WTC11 (cell line): ENCODE results near the gene OSGEP. TPM values are rescaled to one million over a fixed set of nuclear protein-coding genes. Genes with fewer than 3 reads are reported as not detected.

Source experiments
- ATAC-seq: fragments of 200-7000 bp; cut with Tn5 transposase; 2 replicates; pipeline ENCODE4 v1.10.0; 2021; ENCODE audit warnings: mild to moderate bottlenecking, moderate library complexity
- CTCF ChIA-PET: fragments of 300-600 bp; sonication (Branson Sonifier 250); formaldehyde crosslinking; loops from one replicate; lab custom pipeline; 2021; ENCODE audit warnings: antibody characterized with exemption; lab: Charles Lee
- POLR2A ChIA-PET: fragments of 350-600 bp; sonication (Branson Sonifier 250); formaldehyde crosslinking; loops from one replicate; lab custom pipeline; 2021; ENCODE audit warnings: antibody characterized with exemption; lab: Charles Lee
- DNase-seq: peaks from one replicate; pipeline ENCODE4 v3.0.0; 2021; ENCODE audit warnings: low spot score
- H3K27ac Mint-ChIP-seq: 2 replicates; pipeline ENCODE4 v1.8.0; 2021; ENCODE audit warnings: mixed read lengths
- H3K27me3 Mint-ChIP-seq: 2 replicates; pipeline ENCODE4 v1.8.0; 2021; ENCODE audit warnings: low read depth, mild to moderate bottlenecking, moderate library complexity, mixed read lengths
- H3K36me3 Mint-ChIP-seq: 2 replicates; pipeline ENCODE4 v1.8.0; 2021; ENCODE audit warnings: mixed read lengths
- H3K4me1 Mint-ChIP-seq: 2 replicates; pipeline ENCODE4 v1.8.0; 2022; ENCODE audit warnings: mixed read lengths
- H3K4me3 Mint-ChIP-seq: 2 replicates; pipeline ENCODE4 v1.8.0; 2021; ENCODE audit warnings: mild to moderate bottlenecking, moderate library complexity, mixed read lengths
- H3K9me3 Mint-ChIP-seq: 2 replicates; pipeline ENCODE4 v1.8.0; 2021; ENCODE audit warnings: mixed read lengths
- CBFB ChIP-seq: sonication (generic); formaldehyde crosslinking; IDR thresholded peaks from 2 replicates; pipeline ENCODE4 v1.8.1; 2022; ENCODE audit warnings: mild to moderate bottlenecking, low read depth, missing genetic modification reagents
- HMGA2 ChIP-seq: fragments of 250-450 bp; sonication (Bioruptor Pico); IDR thresholded peaks from 2 replicates; pipeline ENCODE4 v1.4.0; 2021; ENCODE audit warnings: mild to moderate bottlenecking, moderate library complexity
- JAZF1 ChIP-seq: fragments of 250-450 bp; sonication (Bioruptor Pico); IDR thresholded peaks from 2 replicates; pipeline ENCODE4 v1.9.0; 2021; ENCODE audit warnings: moderate library complexity, mild to moderate bottlenecking, inconsistent platforms
- ZNF121 ChIP-seq: sonication (generic); formaldehyde crosslinking; IDR thresholded peaks from 2 replicates; pipeline ENCODE4 v1.8.0; 2023; ENCODE audit warnings: missing genetic modification reagents
- total RNA-seq: library from RNA; stranded (reverse); gene quantifications from 3 replicates; pipeline ENCODE4 v1.2.3, GENCODE V29; 2021
- TF ChIP-seq, protein P1 (sequence below): fragments of 200-600 bp; IDR thresholded peaks from 2 replicates; pipeline ENCODE4 v1.8.0; 2022; ENCODE audit warnings: antibody characterized with exemption
- TF ChIP-seq, protein P2 (sequence below): fragments of 250-450 bp; sonication (Bioruptor Pico); conservative IDR thresholded peaks from 2 replicates; pipeline ENCODE4 v1.9.0; 2021; ENCODE audit warnings: mild to moderate bottlenecking
- TF ChIP-seq, protein P3 (sequence below): sonication (generic); formaldehyde crosslinking; IDR thresholded peaks from 2 replicates; pipeline ENCODE4 v1.8.0; 2022; ENCODE audit warnings: mild to moderate bottlenecking, missing genetic modification reagents
- TF ChIP-seq, protein P4 (sequence below): sonication (generic); formaldehyde crosslinking; IDR thresholded peaks from 2 replicates; pipeline ENCODE4 v1.8.1; 2023; ENCODE audit warnings: mild to moderate bottlenecking, missing genetic modification reagents, moderate library complexity
- TF ChIP-seq, protein P5 (sequence below): fragments of 250-450 bp; sonication (Bioruptor Pico); IDR thresholded peaks from 2 replicates; pipeline ENCODE4 v2.1.2; 2022; ENCODE audit warnings: mild to moderate bottlenecking, moderate library complexity

Gene OSGEP
- total RNA-seq, 1 experiment from 2014 or later = 40.0 TPM

DNA sequence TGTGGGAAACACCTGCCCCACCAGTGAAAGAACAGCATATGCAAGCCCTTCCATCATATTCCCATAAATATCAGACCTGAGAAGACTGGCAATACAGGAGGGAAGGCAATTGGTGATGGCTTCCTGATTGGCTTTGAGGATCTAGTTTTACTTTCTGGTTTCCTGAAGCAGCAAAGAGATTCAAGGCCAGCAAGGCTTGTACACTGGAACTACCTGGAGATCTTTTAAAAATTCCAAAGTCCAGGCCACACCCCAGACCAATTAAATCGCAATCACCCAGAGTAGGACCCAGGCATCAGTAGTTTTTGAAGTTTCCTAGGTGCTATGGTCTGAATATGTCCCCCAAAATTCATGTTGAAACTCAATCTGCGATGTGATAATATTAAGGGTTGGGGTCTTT, 38.4 kb downstream of the OSGEP start:
- ChIA-PET POLR2A (interaction anchor here (0.8 kb wide), 1 partner anchor 73 kb away, joined by 13 read pairs; the partner anchor contains the start of gene PARP2), CTCF (interaction anchor here (0.8 to 2.4 kb wide), 31 partner anchors 8 to 244 kb away, joined by 3 to 21 read pairs (median 5); partner anchors contain the start of genes APEX1, KLHL33, PARP2 and PIP4P1)
- ATAC-seq = no peak

DNA sequence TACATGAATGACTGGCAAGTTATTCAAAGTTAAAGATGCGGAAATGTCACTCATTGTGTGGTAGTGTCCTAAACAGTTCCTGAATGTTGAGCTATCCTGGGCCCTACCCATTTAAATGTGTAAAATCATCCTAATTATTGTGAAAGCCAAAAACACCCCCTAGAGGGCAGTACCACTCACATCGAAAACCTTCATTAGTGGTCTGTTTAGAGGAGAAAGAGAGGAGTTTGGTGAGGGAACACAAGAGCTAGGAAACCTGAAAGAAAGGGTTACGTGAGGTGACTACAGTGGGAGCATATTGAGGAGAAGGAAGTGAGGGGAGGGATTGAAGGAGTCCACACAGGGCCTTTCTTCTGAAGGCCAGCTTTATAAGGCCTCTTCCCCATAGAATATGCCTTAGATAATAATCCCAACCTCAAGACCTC, 38.8 kb downstream of the OSGEP start:
- peak; percentile 56 for ATAC-seq
- ChIA-PET POLR2A (interaction anchor here (0.8 kb wide), 1 partner anchor 73 kb away, joined by 13 read pairs; the partner anchor contains the start of gene PARP2), CTCF (interaction anchor here (0.8 to 2.4 kb wide), 32 partner anchors 9 to 244 kb away, joined by 3 to 21 read pairs (median 4); partner anchors contain the start of genes APEX1, KLHL33, PARP2 and PIP4P1)
- Mint-ChIP-seq H3K4me3 (no peak overlapping the region), H3K4me1 (peaks cover 18% of the 10 kb centered on the region), H3K27ac (no peak overlapping the region), H3K9me3 (no peaks in the 10 kb centered on the region), H3K27me3 (no peaks in the 10 kb centered on the region; the same call in 1 of the 2 replicates), H3K36me3 (no peaks in the 10 kb centered on the region)
- TF ChIP-seq, protein P1, sequence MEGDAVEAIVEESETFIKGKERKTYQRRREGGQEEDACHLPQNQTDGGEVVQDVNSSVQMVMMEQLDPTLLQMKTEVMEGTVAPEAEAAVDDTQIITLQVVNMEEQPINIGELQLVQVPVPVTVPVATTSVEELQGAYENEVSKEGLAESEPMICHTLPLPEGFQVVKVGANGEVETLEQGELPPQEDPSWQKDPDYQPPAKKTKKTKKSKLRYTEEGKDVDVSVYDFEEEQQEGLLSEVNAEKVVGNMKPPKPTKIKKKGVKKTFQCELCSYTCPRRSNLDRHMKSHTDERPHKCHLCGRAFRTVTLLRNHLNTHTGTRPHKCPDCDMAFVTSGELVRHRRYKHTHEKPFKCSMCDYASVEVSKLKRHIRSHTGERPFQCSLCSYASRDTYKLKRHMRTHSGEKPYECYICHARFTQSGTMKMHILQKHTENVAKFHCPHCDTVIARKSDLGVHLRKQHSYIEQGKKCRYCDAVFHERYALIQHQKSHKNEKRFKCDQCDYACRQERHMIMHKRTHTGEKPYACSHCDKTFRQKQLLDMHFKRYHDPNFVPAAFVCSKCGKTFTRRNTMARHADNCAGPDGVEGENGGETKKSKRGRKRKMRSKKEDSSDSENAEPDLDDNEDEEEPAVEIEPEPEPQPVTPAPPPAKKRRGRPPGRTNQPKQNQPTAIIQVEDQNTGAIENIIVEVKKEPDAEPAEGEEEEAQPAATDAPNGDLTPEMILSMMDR = peak; percentile 33
- TF ChIP-seq ZNF121 (CRISPR knock-in tag) = no peak
- DNase-seq = no peak

More for the DNA sequence above, 38.4 kb downstream of the OSGEP start:
- H3K4me3 Mint-ChIP-seq = no peak overlapping the region
- no peak overlapping the region for H3K27ac Mint-ChIP-seq
- no peaks in the 10 kb centered on the region; the same call in 1 of the 2 replicates for H3K27me3 Mint-ChIP-seq
- no peak for DNase-seq
- no peak for TF ChIP-seq JAZF1 (CRISPR knock-in tag)
- H3K36me3 Mint-ChIP-seq = no peaks in the 10 kb centered on the region
- peaks cover 19% of the 10 kb centered on the region for H3K4me1 Mint-ChIP-seq
- no peaks in the 10 kb centered on the region for H3K9me3 Mint-ChIP-seq

DNA sequence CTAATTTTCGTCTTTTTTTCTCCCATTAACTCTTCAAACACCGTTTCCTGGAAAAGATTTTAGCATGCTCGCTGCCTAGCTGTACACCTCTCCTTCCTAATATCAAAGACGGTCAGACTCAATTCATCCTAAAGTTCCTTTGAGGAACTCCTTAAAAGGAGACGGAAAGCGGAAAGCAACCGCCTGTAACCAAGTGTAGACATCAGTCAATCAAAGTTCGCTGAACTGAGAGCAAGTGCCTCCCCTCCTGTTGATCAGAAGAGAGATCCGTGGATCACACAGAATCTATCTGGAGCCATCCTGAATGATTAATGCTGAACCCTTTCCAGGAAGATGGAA, 40.9 kb downstream of the OSGEP start:
- DNase-seq (no peak), ATAC-seq (no peak)
- CTCF ChIA-PET = interaction anchor here (0.6 to 2.2 kb wide), 4 partner anchors 58 to 199 kb away, joined by 3 to 9 read pairs (median 4); partner anchors contain the start of gene PARP2
- H3K9me3 Mint-ChIP-seq = no peaks in the 10 kb centered on the region
- TF ChIP-seq ZNF121 (CRISPR knock-in tag) (no peak), HMGA2 (CRISPR knock-in tag) (no peak), CBFB (CRISPR knock-in tag) (no peak)
- TF ChIP-seq, protein P2, sequence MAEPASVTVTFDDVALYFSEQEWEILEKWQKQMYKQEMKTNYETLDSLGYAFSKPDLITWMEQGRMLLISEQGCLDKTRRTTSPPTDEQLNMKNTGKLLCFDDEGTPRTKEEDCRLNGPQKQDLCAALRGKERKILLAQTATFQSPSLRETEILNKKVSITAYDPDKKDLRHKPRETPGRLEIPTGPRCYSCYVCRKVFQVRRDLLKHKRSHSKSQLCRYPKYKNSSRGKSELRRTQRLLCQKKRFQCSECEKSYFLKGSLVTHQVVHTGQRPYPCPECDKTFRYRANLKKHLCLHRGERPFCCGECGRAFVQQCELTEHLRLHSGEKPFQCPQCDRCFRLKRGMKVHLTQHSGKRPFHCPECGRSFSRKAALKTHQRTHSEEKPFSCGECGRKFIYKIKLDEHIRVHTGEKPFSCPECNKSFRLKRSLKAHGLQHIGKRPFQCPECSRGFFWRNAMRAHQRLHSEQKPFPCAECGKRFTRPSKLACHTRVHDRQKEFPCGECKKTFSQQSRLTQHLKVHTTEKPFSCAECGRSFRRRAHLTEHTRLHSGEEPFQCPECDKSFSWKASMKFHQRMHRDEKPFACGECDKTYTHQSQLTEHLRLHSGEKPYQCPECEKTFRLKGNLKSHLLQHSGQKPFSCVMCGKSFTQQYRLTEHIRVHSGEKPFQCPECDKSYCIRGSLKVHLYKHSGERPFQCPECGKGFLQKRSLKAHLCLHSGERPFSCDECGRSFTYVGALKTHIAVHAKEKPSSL (CRISPR knock-in tag) = no peak
- TF ChIP-seq, protein P3, sequence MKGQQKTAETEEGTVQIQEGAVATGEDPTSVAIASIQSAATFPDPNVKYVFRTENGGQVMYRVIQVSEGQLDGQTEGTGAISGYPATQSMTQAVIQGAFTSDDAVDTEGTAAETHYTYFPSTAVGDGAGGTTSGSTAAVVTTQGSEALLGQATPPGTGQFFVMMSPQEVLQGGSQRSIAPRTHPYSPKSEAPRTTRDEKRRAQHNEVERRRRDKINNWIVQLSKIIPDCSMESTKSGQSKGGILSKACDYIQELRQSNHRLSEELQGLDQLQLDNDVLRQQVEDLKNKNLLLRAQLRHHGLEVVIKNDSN (CRISPR knock-in tag) = no peak
- TF ChIP-seq, protein P4, sequence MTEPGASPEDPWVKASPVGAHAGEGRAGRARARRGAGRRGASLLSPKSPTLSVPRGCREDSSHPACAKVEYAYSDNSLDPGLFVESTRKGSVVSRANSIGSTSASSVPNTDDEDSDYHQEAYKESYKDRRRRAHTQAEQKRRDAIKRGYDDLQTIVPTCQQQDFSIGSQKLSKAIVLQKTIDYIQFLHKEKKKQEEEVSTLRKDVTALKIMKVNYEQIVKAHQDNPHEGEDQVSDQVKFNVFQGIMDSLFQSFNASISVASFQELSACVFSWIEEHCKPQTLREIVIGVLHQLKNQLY = no peak
- TF ChIP-seq, protein P5, sequence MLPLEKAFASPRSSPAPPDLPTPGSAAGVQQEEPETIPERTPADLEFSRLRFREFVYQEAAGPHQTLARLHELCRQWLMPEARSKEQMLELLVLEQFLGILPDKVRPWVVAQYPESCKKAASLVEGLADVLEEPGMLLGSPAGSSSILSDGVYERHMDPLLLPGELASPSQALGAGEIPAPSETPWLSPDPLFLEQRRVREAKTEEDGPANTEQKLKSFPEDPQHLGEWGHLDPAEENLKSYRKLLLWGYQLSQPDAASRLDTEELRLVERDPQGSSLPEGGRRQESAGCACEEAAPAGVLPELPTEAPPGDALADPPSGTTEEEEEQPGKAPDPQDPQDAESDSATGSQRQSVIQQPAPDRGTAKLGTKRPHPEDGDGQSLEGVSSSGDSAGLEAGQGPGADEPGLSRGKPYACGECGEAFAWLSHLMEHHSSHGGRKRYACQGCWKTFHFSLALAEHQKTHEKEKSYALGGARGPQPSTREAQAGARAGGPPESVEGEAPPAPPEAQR = no peak
- peaks cover 16% of the 10 kb centered on the region for H3K4me1 Mint-ChIP-seq
- H3K27me3 Mint-ChIP-seq = no peaks in the 10 kb centered on the region
- H3K36me3 Mint-ChIP-seq = no peaks in the 10 kb centered on the region
- POLR2A ChIA-PET = interaction anchor here (0.7 to 1.8 kb wide), 2 partner anchors 41 to 70 kb away, joined by 3 to 23 read pairs; partner anchors contain the start of genes APEX1, OSGEP and PARP2
- peak overlapping the region; percentile 95 for H3K27ac Mint-ChIP-seq
- peak overlapping the region; percentile 87 for H3K4me3 Mint-ChIP-seq
